B cell (primary cell): ENCODE results near the gene IKZF3. TPM values are rescaled to one million over a fixed set of nuclear protein-coding genes. Genes with fewer than 3 reads are reported as not detected.
A peak's percentile ranks its signal among the peaks of the same experiment; 100 is the strongest.

ENCODE experiments used
- ATAC-seq: fragments of 200-7000 bp; cut with Tn5 transposase; one replicate; pipeline ENCODE4 v1.10.0; 2021; ENCODE audit warnings: low read depth, mild to moderate bottlenecking, moderate number of reproducible peaks, moderate library complexity
- CTCF ChIA-PET: fragments of 350-600 bp; sonication (Branson Sonifier 250); formaldehyde crosslinking; loops from one replicate; lab custom pipeline; 2021; ENCODE audit warnings: antibody characterized with exemption, inconsistent platforms; lab: Charles Lee
- POLR2A ChIA-PET: fragments of 350-600 bp; sonication (Branson Sonifier 250); formaldehyde crosslinking; loops from one replicate; lab custom pipeline; 2021; ENCODE audit warnings: antibody characterized with exemption; lab: Charles Lee
- DNase-seq: peaks from one replicate; pipeline ENCODE4 v3.0.0; 2013
- H2AFZ ChIP-seq: 2 replicates; pipeline ENCODE4 v1.6.1; 2012; ENCODE audit warnings: mild to moderate bottlenecking, low read depth, low read length; ENCODE audit not compliant: insufficient read depth, poor library complexity, severe bottlenecking
- H3K27ac ChIP-seq, 2 donors: 1 replicate in 1 of 2; 2 replicates in 1 of 2; pipeline ENCODE4 v1.5.1; 2012 to 2013; ENCODE audit warnings: low read length in 2 of 2, mild to moderate bottlenecking in 2 of 2, moderate library complexity in 1 of 2
- H3K27me3 ChIP-seq, 4 experiments: fragments of 200-600 bp in 1 of 4; sonication (generic) in 1 of 4; replicated peaks in 1 of 4; 1 replicate in 2 of 4; 2 replicates in 2 of 4; pipeline versions ENCODE4 v1.6.1 to v1.7.0; 2013 to 2016; ENCODE audit warnings: low read length in 3 of 4, mild to moderate bottlenecking in 2 of 4, mixed read lengths in 1 of 4, moderate library complexity in 1 of 4; ENCODE audit not compliant: insufficient read depth in 4 of 4, control insufficient read depth in 3 of 4; ENCODE audit errors: control extremely low read depth in 1 of 4
- H3K36me3 ChIP-seq, 2 experiments: replicated peaks in 1 of 2; 1 replicate in 1 of 2; 2 replicates in 1 of 2; pipeline versions ENCODE4 v1.6.1 to v1.7.1; 2013; ENCODE audit warnings: low read length in 1 of 2; ENCODE audit not compliant: insufficient read depth in 2 of 2, control insufficient read depth in 1 of 2; ENCODE audit errors: control extremely low read depth in 1 of 2, extremely low read depth in 1 of 2
- H3K4me1 ChIP-seq, 2 donors: fragments of 200-600 bp in 1 of 2; sonication (generic) in 1 of 2; 1 replicate in 1 of 2; 2 replicates in 1 of 2; pipeline versions ENCODE4 v1.5.1 to v1.6.1; 2013 to 2017; ENCODE audit warnings: low read length in 2 of 2; ENCODE audit not compliant: control insufficient read depth in 2 of 2, insufficient read depth in 2 of 2
- H3K4me2 ChIP-seq: replicated peaks from 2 replicates; pipeline ENCODE3; 2012; ENCODE audit warnings: mild to moderate bottlenecking, low read depth, low read length; ENCODE audit not compliant: poor library complexity, severe bottlenecking
- H3K4me3 ChIP-seq, 5 experiments: fragments of 200-600 bp in 1 of 5; sonication (generic) in 1 of 5; 1 replicate in 3 of 5; 2 replicates in 2 of 5; pipeline versions ENCODE4 v1.5.1 to v1.7.0; 2011 to 2016; ENCODE audit warnings: low read length in 4 of 5, mild to moderate bottlenecking in 4 of 5, low read depth in 2 of 5, control low read depth in 1 of 5, moderate library complexity in 1 of 5; ENCODE audit not compliant: insufficient read depth in 1 of 5; ENCODE audit errors: control extremely low read depth in 1 of 5, extremely low read depth in 1 of 5
- H3K79me2 ChIP-seq: fragments of 200-600 bp; sonication (generic); one replicate; pipeline ENCODE4 v1.6.0; 2016; ENCODE audit warnings: low read length; ENCODE audit not compliant: control insufficient read depth, insufficient read depth
- H3K9ac ChIP-seq: fragments of 200-600 bp; sonication (generic); 2 replicates; pipeline ENCODE4 v1.6.1; 2017; ENCODE audit warnings: mild to moderate bottlenecking, low read length, moderate library complexity
- H3K9me3 ChIP-seq, 3 donors: one replicate each; pipeline versions ENCODE4 v1.6.1 to v1.7.1; 2013; ENCODE audit warnings: low read length in 2 of 3; ENCODE audit not compliant: control insufficient read depth in 2 of 3, insufficient read depth in 1 of 3; ENCODE audit errors: control extremely low read depth in 1 of 3
- H4K20me1 ChIP-seq: 2 replicates; pipeline ENCODE4 v1.6.0; 2012; ENCODE audit warnings: mild to moderate bottlenecking, low read length; ENCODE audit not compliant: insufficient read depth, control insufficient read depth, poor library complexity, severe bottlenecking
- H3K27ac Mint-ChIP-seq: one replicate; pipeline ENCODE4 v1.8.0; 2021; ENCODE audit warnings: mixed read lengths
- H3K27me3 Mint-ChIP-seq: one replicate; pipeline ENCODE4 v1.8.0; 2021; ENCODE audit warnings: mixed read lengths
- H3K4me1 Mint-ChIP-seq: one replicate; pipeline ENCODE4 v1.8.0; 2021; ENCODE audit warnings: mixed read lengths
- H3K4me3 Mint-ChIP-seq: one replicate; pipeline ENCODE4 v1.8.0; 2021; ENCODE audit warnings: mixed read lengths
- H3K9me3 Mint-ChIP-seq: one replicate; pipeline ENCODE4 v1.8.0; 2022; ENCODE audit warnings: mixed read lengths; ENCODE audit not compliant: insufficient read depth
- CTCF ChIP-seq: fragments of 200-600 bp; IDR thresholded peaks from one replicate; pipeline ENCODE4 v1.8.0; 2022; ENCODE audit warnings: antibody characterized with exemption, mild to moderate bottlenecking
- EZH2 ChIP-seq: IDR thresholded peaks from 2 replicates; pipeline ENCODE4 v1.6.1; 2012; ENCODE audit warnings: borderline replicate concordance, low read depth, mild to moderate bottlenecking, moderate library complexity, low read length; ENCODE audit not compliant: insufficient read depth, poor library complexity, severe bottlenecking
- WGBS: methylation state at CpG from one replicate; pipeline ENCODE4 v1.1.5; 2013; ENCODE audit warnings: missing lambda C conversion rate; ENCODE audit not compliant: insufficient coverage; 5-methylcytosine and 5-hydroxymethylcytosine counted together
- intact Hi-C: fragments of 100-400 bp; cut with micrococcal nuclease; formaldehyde crosslinking; loops from one replicate; pipeline ENCODE4 v1.10.0; 2022
- polyA plus RNA-seq: library from polyadenylated mRNA; depleted of rRNA; stranded (reverse); fragments of >200 nt; gene quantifications from 2 replicates; pipeline ENCODE4 v1.2.3, GENCODE V29; 2012
- total RNA-seq, 2 donors: library from RNA; stranded (reverse); fragments of 120-200 nt in 1 of 2; gene quantifications; 1 replicate in 1 of 2; 2 replicates in 1 of 2; pipeline versions ENCODE4 v1.2.3 to v1.2.4, GENCODE V29; 2013 to 2022

The IKZF3 gene
- total and polyA plus RNA-seq, 2 donors (not counting 1 experiment from before 2014, with no cell fraction given), result 63.0 to 178 TPM

GRCh38 chr17:39848600-39848999 lies 15.5 kb downstream of the IKZF3 start:
- ATAC-seq, result peak; percentile 60
- H2AFZ ChIP-seq, result no peak overlapping the region
- TF ChIP-seq EZH2, result no peak
- no peak for TF ChIP-seq CTCF
- peak overlapping the region; percentile 70 for H3K27ac Mint-ChIP-seq
- H3K4me1 Mint-ChIP-seq, result peaks cover 66% of the 10 kb centered on the region
- peak; percentile 37 for DNase-seq
- CTCF ChIA-PET, result interaction anchor here (0.6 to 1.4 kb wide), 5 partner anchors 13 to 71 kb away, joined by 3 to 7 read pairs (median 4); no protein-coding TSS in a partner anchor
- H3K4me2 ChIP-seq, result peak overlapping the region; percentile 39
- intact Hi-C loops, result loop anchor here (2.0 kb wide), 1 partner anchor 16 kb away; the partner anchor contains the start of gene IKZF3
- POLR2A ChIA-PET, result no interaction called here
- H3K4me3 Mint-ChIP-seq, result peak overlapping the region; percentile 53
- peak overlapping the region in 2 of 5 experiments; percentile 5 to 8 for H3K4me3 ChIP-seq
- no peaks in the 10 kb centered on the region for H3K27me3 ChIP-seq
- H3K9me3 Mint-ChIP-seq, result no peaks in the 10 kb centered on the region
- peaks cover 54 to 62% of the 10 kb centered on the region in 2 donors for H3K4me1 ChIP-seq
- no peaks in the 10 kb centered on the region for H3K9me3 ChIP-seq
- H3K27ac ChIP-seq, result peak overlapping the region; percentile 36 to 64
- no peaks in the 10 kb centered on the region for H3K27me3 Mint-ChIP-seq
- peaks cover 90% of the 10 kb centered on the region for H3K79me2 ChIP-seq
- 0% methylated on average over 2 of the region's 4 CpGs for WGBS
- H3K9ac ChIP-seq, result peak overlapping the region; percentile 8
- peaks cover 51% of the 10 kb centered on the region for H4K20me1 ChIP-seq
- H3K36me3 ChIP-seq, result peaks cover 4 to 40% of the 10 kb centered on the region in 2 experiments

- WGBS, result no CpG with 5 or more reads among the region's 4 CpGs
- ATAC-seq (no peak), DNase-seq (no peak)
- Histone ChIP-seq H3K4me2 (no peak overlapping the region), H3K27ac (peak overlapping the region in 1 of 2 donors; percentile 64), H2AFZ (no peak overlapping the region), H3K36me3 (peaks cover 4 to 44% of the 10 kb centered on the region in 2 experiments), H3K9ac (no peak overlapping the region), H3K4me3 (no peak overlapping the region), H4K20me1 (peaks cover 59% of the 10 kb centered on the region), H3K9me3 (no peaks in the 10 kb centered on the region), H3K79me2 (peaks cover 90% of the 10 kb centered on the region), H3K27me3 (no peaks in the 10 kb centered on the region), H3K4me1 (peaks cover 56 to 64% of the 10 kb centered on the region in 2 donors)
- TF ChIP-seq CTCF, result no peak
- no peak for TF ChIP-seq EZH2
- H3K4me3 Mint-ChIP-seq, result no peak overlapping the region
- ChIA-PET CTCF (interaction anchor here (0.9 to 2.1 kb wide), 4 partner anchors 19 to 224 kb away, joined by 3 to 7 read pairs (median 4); no protein-coding TSS in a partner anchor), POLR2A (interaction anchor here (0.9 kb wide), 1 partner anchor 15 kb away, joined by 6 read pairs; no protein-coding TSS in a partner anchor)
- H3K27ac Mint-ChIP-seq, result no peak overlapping the region
- H3K9me3 Mint-ChIP-seq, result no peaks in the 10 kb centered on the region
- H3K4me1 Mint-ChIP-seq, result peaks cover 66% of the 10 kb centered on the region
- H3K27me3 Mint-ChIP-seq, result no peaks in the 10 kb centered on the region
- intact Hi-C loops, result no loop called here
Measured at GRCh38 chr17:39846205-39846604, 17.9 kb downstream of the IKZF3 start.
